ENCODE data around the gene CPLANE2. TPM values are rescaled to one million over a fixed set of nuclear protein-coding genes. Genes with fewer than 3 reads are reported as not detected.

Gene CPLANE2
- total RNA-seq, 3 donors from 2014 or later (not counting 1 experiment from before 2014, with no cell fraction given), result 7.6 to 10.8 (median 8.3) TPM

- no peaks in the 10 kb centered on the region for H3K4me1 ChIP-seq (ENCODE audit: control insufficient read depth, insufficient read depth, low read length)
- Mint-ChIP-seq H3K27me3 (ENCODE audit: low read depth in 2 of 2) (no peaks in the 10 kb centered on the region), H3K27ac (peak overlapping the region in 1 of 2 donors; percentile 53), H3K4me1 (peaks cover 0 to 30% of the 10 kb centered on the region in 2 donors), H3K4me3 (no peak overlapping the region), H3K9me3 (no peaks in the 10 kb centered on the region), H3K36me3 (no peaks in the 10 kb centered on the region)
- no peaks in the 10 kb centered on the region for H3K9me3 ChIP-seq (ENCODE audit: control insufficient read depth, insufficient read depth, low read length)
- ATAC-seq (no peak), DNase-seq (no peak)
- no peak overlapping the region for H3K4me3 ChIP-seq (ENCODE audit: low read length)
- no peak overlapping the region for H3K27ac ChIP-seq (ENCODE audit: low read length)
- no peaks in the 10 kb centered on the region for H3K27me3 ChIP-seq (ENCODE audit: control insufficient read depth, insufficient read depth, low read length)
- peaks cover 11% of the 10 kb centered on the region for H3K36me3 ChIP-seq (ENCODE audit: control insufficient read depth, insufficient read depth, low read length)
- WGBS (ENCODE audit: insufficient coverage), result 93% methylated on average over 4 of the region's 4 CpGs
- TF ChIP-seq, protein P1, sequence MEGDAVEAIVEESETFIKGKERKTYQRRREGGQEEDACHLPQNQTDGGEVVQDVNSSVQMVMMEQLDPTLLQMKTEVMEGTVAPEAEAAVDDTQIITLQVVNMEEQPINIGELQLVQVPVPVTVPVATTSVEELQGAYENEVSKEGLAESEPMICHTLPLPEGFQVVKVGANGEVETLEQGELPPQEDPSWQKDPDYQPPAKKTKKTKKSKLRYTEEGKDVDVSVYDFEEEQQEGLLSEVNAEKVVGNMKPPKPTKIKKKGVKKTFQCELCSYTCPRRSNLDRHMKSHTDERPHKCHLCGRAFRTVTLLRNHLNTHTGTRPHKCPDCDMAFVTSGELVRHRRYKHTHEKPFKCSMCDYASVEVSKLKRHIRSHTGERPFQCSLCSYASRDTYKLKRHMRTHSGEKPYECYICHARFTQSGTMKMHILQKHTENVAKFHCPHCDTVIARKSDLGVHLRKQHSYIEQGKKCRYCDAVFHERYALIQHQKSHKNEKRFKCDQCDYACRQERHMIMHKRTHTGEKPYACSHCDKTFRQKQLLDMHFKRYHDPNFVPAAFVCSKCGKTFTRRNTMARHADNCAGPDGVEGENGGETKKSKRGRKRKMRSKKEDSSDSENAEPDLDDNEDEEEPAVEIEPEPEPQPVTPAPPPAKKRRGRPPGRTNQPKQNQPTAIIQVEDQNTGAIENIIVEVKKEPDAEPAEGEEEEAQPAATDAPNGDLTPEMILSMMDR (IDR thresholded peaks at IDR 0.05), result no peak
- intact Hi-C loops (cut with micrococcal nuclease), result no loop called here
These were observed 37.3 kb downstream of the CPLANE2 start for GRCh38 chr1:16199700-16200099.

DNA sequence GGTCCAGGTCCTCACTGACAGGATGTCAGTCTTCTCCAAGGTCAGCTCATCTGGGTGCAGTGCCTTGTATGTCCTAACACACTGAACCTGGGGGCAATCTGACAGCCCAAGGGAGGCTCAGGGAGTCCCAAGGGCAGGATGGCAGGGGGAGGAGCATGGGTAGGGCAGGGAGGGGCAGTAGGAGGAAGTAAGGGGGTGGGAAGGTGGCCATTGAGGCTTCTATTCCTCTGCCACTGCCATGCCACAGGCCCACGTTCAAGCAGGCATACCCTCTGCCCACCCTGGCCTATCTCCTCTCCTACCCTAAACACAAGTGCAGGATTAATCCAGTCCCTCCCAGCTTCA is 37.9 kb downstream of the CPLANE2 start:
- no peak for DNase-seq
- no peak overlapping the region for H3K27ac ChIP-seq (ENCODE audit: low read length)
- no peaks in the 10 kb centered on the region for H3K36me3 Mint-ChIP-seq
- H3K27ac Mint-ChIP-seq, result peak overlapping the region in 1 of 2 donors; percentile 53
- TF ChIP-seq, protein P1 (IDR thresholded peaks at IDR 0.05), result no peak
- intact Hi-C loops (cut with micrococcal nuclease), result no loop called here
- no peak for ATAC-seq
- H3K36me3 ChIP-seq (ENCODE audit: control insufficient read depth, insufficient read depth, low read length), result peaks cover 9% of the 10 kb centered on the region
- H3K9me3 ChIP-seq (ENCODE audit: control insufficient read depth, insufficient read depth, low read length), result no peaks in the 10 kb centered on the region
- H3K4me1 Mint-ChIP-seq, result peaks cover 0 to 24% of the 10 kb centered on the region in 2 donors
- no peaks in the 10 kb centered on the region for H3K27me3 ChIP-seq (ENCODE audit: control insufficient read depth, insufficient read depth, low read length)
- no peak overlapping the region for H3K4me3 Mint-ChIP-seq
- no peak overlapping the region for H3K4me3 ChIP-seq (ENCODE audit: low read length)
- 36% methylated on average over 1 of the region's 1 CpG for WGBS (ENCODE audit: insufficient coverage)
- H3K9me3 Mint-ChIP-seq, result no peaks in the 10 kb centered on the region
- no peaks in the 10 kb centered on the region for H3K4me1 ChIP-seq (ENCODE audit: control insufficient read depth, insufficient read depth, low read length)
- H3K27me3 Mint-ChIP-seq (ENCODE audit: low read depth in 2 of 2), result no peaks in the 10 kb centered on the region

DNA sequence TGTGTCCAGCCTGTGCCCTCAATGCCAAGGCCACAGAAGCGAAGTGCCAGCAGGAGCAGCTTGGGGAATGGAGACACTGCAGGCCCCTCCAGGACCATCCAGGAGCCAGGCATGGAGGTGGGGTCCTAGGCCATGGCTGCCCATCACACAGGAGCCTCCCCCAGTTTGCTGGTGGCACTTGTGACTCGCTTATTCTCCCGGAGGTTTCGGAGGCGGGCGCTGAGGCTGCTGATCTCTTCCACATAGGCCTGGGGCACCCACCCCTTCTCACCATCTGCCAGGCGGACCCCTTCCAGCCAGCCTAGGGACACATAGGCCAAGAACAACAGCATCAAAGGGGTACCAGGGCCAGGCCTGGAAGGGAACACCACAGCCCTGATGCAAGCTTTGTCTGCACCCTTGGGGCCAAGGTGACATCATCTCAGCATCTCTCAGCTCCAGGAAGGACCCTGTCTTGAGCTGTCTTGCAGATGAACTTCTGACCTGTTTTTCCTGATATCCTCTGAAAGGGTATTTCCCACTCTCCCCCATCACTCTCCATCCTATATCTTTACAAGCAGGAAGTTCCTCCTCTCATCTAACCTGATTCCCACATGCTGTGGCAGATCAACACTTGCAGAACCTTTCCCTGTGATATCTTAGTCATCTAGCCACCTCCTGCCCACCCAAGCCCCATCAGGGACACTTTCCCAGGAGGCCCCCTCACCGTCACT is 38.4 kb downstream of the CPLANE2 start:
- Mint-ChIP-seq H3K4me1 (peaks cover 0 to 20% of the 10 kb centered on the region in 2 donors), H3K27me3 (ENCODE audit: low read depth in 2 of 2) (no peaks in the 10 kb centered on the region)
- WGBS (ENCODE audit: insufficient coverage), result 95% methylated on average over 8 of the region's 8 CpGs

More for the DNA sequence above, 38.4 kb downstream of the CPLANE2 start:
- Mint-ChIP-seq H3K9me3 (no peaks in the 10 kb centered on the region), H3K4me3 (no peak overlapping the region), H3K36me3 (no peaks in the 10 kb centered on the region), H3K27ac (peak overlapping the region in 1 of 2 donors; percentile 53)
- H3K36me3 ChIP-seq (ENCODE audit: control insufficient read depth, insufficient read depth, low read length), result peaks cover 9% of the 10 kb centered on the region
- no peak overlapping the region for H3K27ac ChIP-seq (ENCODE audit: low read length)
- no peak for ATAC-seq
- H3K9me3 ChIP-seq (ENCODE audit: control insufficient read depth, insufficient read depth, low read length), result no peaks in the 10 kb centered on the region
- TF ChIP-seq, protein P1 (IDR thresholded peaks at IDR 0.05), result no peak
- intact Hi-C loops (cut with micrococcal nuclease), result no loop called here
- no peak overlapping the region for H3K4me3 ChIP-seq (ENCODE audit: low read length)
- no peaks in the 10 kb centered on the region for H3K27me3 ChIP-seq (ENCODE audit: control insufficient read depth, insufficient read depth, low read length)
- H3K4me1 ChIP-seq (ENCODE audit: control insufficient read depth, insufficient read depth, low read length), result no peaks in the 10 kb centered on the region
- no peak for DNase-seq
